ENCODE results near the gene FLOT2.
"Not testable (repeated sequence)": the region's sequence is repeated elsewhere in the genome, so short reads cannot be mapped to it uniquely, and the experiment has no call there.

Gene FLOT2

GRCh38 chr17:28896884-28897768 lies at the start of gene FLOT2:
TSS of gene FLOT2 (minus strand) at chr17:28897733. CDS start at chr17:28897574, 159 bp downstream.
- peak; percentile 86 for DNase-seq (ENCODE audit: low spot score)

GRCh38 chr17:28946239-28946638 lies 48.7 kb upstream of the FLOT2 start:
- no peak for DNase-seq (ENCODE audit: low spot score)

GRCh38 chr17:28944862-28945741 lies 47.6 kb upstream of the FLOT2 start:
- DNase-seq (ENCODE audit: low spot score): no peak

GRCh38 chr17:28944343-28944742 lies 46.8 kb upstream of the FLOT2 start:
- DNase-seq (ENCODE audit: low spot score): no peak

- no peak for DNase-seq (ENCODE audit: low spot score)
These were observed 45.4 kb upstream of the FLOT2 start for GRCh38 chr17:28942925-28943324.

- DNase-seq (ENCODE audit: low spot score): no peak
These were observed 43.7 kb upstream of the FLOT2 start for GRCh38 chr17:28941251-28941650.

- DNase-seq (ENCODE audit: low spot score): no peak
These were observed 43.1 kb upstream of the FLOT2 start for GRCh38 chr17:28940675-28941074.

GRCh38 chr17:28940142-28940541 lies 42.6 kb upstream of the FLOT2 start:
- no peak for DNase-seq (ENCODE audit: low spot score)

GRCh38 chr17:28938552-28938951 lies 41.0 kb upstream of the FLOT2 start:
- no peak for DNase-seq (ENCODE audit: low spot score)

GRCh38 chr17:28937044-28937729 lies 39.7 kb upstream of the FLOT2 start:
- DNase-seq (ENCODE audit: low spot score): no peak

GRCh38 chr17:28935744-28936460 lies 38.4 kb upstream of the FLOT2 start:
- DNase-seq (ENCODE audit: low spot score): no peak

GRCh38 chr17:28934508-28934907 lies 37.0 kb upstream of the FLOT2 start:
- not testable (repeated sequence) for DNase-seq (ENCODE audit: low spot score)

- DNase-seq (ENCODE audit: low spot score): no peak
These were observed 32.3 kb upstream of the FLOT2 start for GRCh38 chr17:28929787-28930186.

- no peak for DNase-seq (ENCODE audit: low spot score)
These were observed 30.5 kb upstream of the FLOT2 start for GRCh38 chr17:28928061-28928460.

GRCh38 chr17:28926786-28927185 lies 29.3 kb upstream of the FLOT2 start:
- no peak for DNase-seq (ENCODE audit: low spot score)

- DNase-seq (ENCODE audit: low spot score): no peak
These were observed 28.8 kb upstream of the FLOT2 start for GRCh38 chr17:28926366-28926765.

- DNase-seq (ENCODE audit: low spot score): no peak
These were observed 28.4 kb upstream of the FLOT2 start for GRCh38 chr17:28925912-28926365.

- no peak for DNase-seq (ENCODE audit: low spot score)
These were observed 22.7 kb upstream of the FLOT2 start for GRCh38 chr17:28920201-28920600.

- no peak for DNase-seq (ENCODE audit: low spot score)
These were observed 20.8 kb upstream of the FLOT2 start for GRCh38 chr17:28918295-28918694.

GRCh38 chr17:28917465-28917864 lies 19.9 kb upstream of the FLOT2 start:
- no peak for DNase-seq (ENCODE audit: low spot score)

- DNase-seq (ENCODE audit: low spot score): no peak
These were observed 19.5 kb upstream of the FLOT2 start for GRCh38 chr17:28917029-28917428.

All from ecto neural progenitor cell (in vitro differentiated cells).